ENCODE data around the gene PCID2.

DNA sequence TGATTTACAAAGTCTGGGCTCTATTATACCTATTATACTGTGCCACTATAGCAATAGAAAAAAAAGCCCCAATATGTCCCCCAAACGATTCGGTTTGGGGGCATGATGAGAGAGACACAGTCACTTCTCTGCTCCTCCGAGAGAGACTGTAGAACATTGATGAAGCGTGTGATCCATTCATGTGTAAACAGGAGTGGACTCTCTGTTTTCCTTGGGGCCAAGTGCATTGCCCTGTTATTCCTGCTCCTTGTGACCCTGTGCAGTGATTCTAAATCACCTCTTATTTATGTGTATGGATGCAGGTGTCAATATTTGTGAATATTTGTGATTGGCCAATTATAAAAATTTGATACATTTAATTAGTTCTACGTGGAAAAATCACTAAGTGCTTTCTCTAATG, 68.9 kb downstream of the PCID2 start:
- TF ChIP-seq CTCF (IDR thresholded peaks at IDR 0.05; ENCODE audit: insufficient read depth, low read length, poor library complexity, severe bottlenecking) (no peak), EZH2phosphoT487 (conservative IDR thresholded peaks at IDR 0.05; ENCODE audit: low read length) (no peak)
